Kidney (tissue), 14 donors: Measurements from ENCODE around the gene SRPK1. TPM values are rescaled to one million over a fixed set of nuclear protein-coding genes. Genes with fewer than 3 reads are reported as not detected.
"Not testable (repeated sequence)": the region's sequence is repeated elsewhere in the genome, so short reads cannot be mapped to it uniquely, and the experiment has no call there.

ENCODE experiments used
- DNase-seq, 5 donors: peaks; one replicate each; pipeline ENCODE4 v3.0.0-alpha.2; 2013 to 2020
- FAIRE-seq: peaks from 2 replicates; lab custom pipeline; 2012; peaks lifted over from hg19 to GRCh38; lab: Jason Lieb, UNC
- H3K27ac ChIP-seq, 2 donors: one replicate each; pipeline ENCODE4 v1.7.0; 2013; ENCODE audit warnings: low read depth in 2 of 2, low read length in 2 of 2, inconsistent platforms in 1 of 2
- H3K27me3 ChIP-seq: one replicate; pipeline ENCODE4 v1.7.1; 2013; ENCODE audit warnings: low read length, inconsistent platforms; ENCODE audit not compliant: control insufficient read depth, insufficient read depth
- H3K36me3 ChIP-seq, 3 donors: one replicate each; pipeline versions ENCODE4 v1.7.0 to v1.7.1; 2013; ENCODE audit warnings: low read length in 3 of 3, control low read depth in 1 of 3, inconsistent platforms in 1 of 3; ENCODE audit not compliant: insufficient read depth in 3 of 3, control insufficient read depth in 2 of 3
- H3K4me1 ChIP-seq, 3 donors: one replicate each; pipeline versions ENCODE4 v1.7.0 to v1.7.1; 2013; ENCODE audit warnings: low read length in 3 of 3, inconsistent platforms in 1 of 3, low read depth in 1 of 3; ENCODE audit not compliant: control insufficient read depth in 2 of 3, insufficient read depth in 2 of 3
- H3K4me3 ChIP-seq, 3 donors: one replicate each; pipeline versions ENCODE4 v1.7.0 to v1.8.1; 2013; ENCODE audit warnings: low read length in 3 of 3, control low read depth in 1 of 3, inconsistent platforms in 1 of 3
- H3K9ac ChIP-seq, 3 donors: one replicate each; pipeline versions ENCODE4 v1.7.0 to v1.7.1; 2013; ENCODE audit warnings: low read length in 3 of 3, control low read depth in 1 of 3, inconsistent platforms in 1 of 3
- H3K9me3 ChIP-seq, 3 donors: one replicate each; pipeline versions ENCODE4 v1.7.0 to v1.7.1; 2013; ENCODE audit warnings: low read length in 3 of 3, control low read depth in 1 of 3, inconsistent platforms in 1 of 3; ENCODE audit not compliant: control insufficient read depth in 2 of 3, insufficient read depth in 1 of 3
- intact Hi-C: fragments of 100-400 bp; cut with DNase I; formaldehyde crosslinking; loops from one replicate; pipeline ENCODE4 v1.11.1; 2022
- polyA plus RNA-seq: library from polyadenylated mRNA; stranded (reverse); fragments of 350-450 nt; fragmentation: Illumina TruSeq; extraction: RNeasy Lipid Tissue Mini Kit (QIAGEN cat#74804); gene quantifications from one replicate; pipeline ENCODE4 v1.2.3, GENCODE V29; 2014; ENCODE audit warnings: low read depth, low replicate concordance; ENCODE audit not compliant: insufficient read depth
- total RNA-seq: library from RNA; stranded (reverse); fragmentation: NEBNext Ultra II Directional; extraction: Animal tissue kit (Norgen Biotek cat#: 25700); gene quantifications from one replicate; pipeline ENCODE4 v1.2.1, GENCODE V29; 2021
- TF ChIP-seq, protein P1 (sequence below): IDR thresholded peaks from 3 replicates; pipeline ENCODE4 v1.5.1; 2012; ENCODE audit warnings: mild to moderate bottlenecking, moderate library complexity, borderline replicate concordance; ENCODE audit not compliant: insufficient read depth; ENCODE audit errors: extremely low read depth
- donor health status: control.
- donor health status: control.
- donor health status: control.
- donor health status: control.
- donor health status: control.
- donor health status: DM: yes; HTN: yes; CAD: no.
- donor health status: Normal renal cell carcinoma (clear cell type).

The SRPK1 gene
- total and polyA plus RNA-seq, 2 donors from 2014 or later = 12.2 to 35.3 TPM

DNA sequence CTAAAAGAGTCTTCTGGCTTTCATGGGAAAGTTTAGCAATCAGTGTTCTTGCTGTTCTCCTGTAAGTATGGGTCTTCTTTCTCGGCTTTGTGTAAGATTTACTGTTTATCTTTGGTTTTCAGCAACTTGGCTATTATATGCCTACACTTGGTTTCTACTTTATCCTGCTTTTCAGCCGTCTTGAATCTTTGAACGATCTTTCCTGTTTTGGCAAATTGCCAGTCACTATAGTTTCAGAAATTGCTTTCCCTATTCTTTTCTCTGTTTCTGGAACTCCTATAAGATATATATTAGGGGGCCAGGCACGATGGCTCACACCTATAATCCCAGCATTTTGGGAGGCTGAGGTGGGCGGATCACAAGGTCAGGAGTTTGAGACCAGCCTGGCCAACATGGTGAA lies 14.6 kb upstream of the SRPK1 start:
- Histone ChIP-seq H3K9me3 (peaks cover 0 to 3% (median 0%) of the 10 kb centered on the region in 3 donors), H3K4me1 (no peaks in the 10 kb centered on the region), H3K27me3 (no peaks in the 10 kb centered on the region), H3K27ac (no peak overlapping the region), H3K9ac (no peak overlapping the region), H3K4me3 (no peak overlapping the region), H3K36me3 (no peaks in the 10 kb centered on the region)
- intact Hi-C loops = no loop called here
- no peak for DNase-seq
- FAIRE-seq = no peak
- TF ChIP-seq, protein P1, sequence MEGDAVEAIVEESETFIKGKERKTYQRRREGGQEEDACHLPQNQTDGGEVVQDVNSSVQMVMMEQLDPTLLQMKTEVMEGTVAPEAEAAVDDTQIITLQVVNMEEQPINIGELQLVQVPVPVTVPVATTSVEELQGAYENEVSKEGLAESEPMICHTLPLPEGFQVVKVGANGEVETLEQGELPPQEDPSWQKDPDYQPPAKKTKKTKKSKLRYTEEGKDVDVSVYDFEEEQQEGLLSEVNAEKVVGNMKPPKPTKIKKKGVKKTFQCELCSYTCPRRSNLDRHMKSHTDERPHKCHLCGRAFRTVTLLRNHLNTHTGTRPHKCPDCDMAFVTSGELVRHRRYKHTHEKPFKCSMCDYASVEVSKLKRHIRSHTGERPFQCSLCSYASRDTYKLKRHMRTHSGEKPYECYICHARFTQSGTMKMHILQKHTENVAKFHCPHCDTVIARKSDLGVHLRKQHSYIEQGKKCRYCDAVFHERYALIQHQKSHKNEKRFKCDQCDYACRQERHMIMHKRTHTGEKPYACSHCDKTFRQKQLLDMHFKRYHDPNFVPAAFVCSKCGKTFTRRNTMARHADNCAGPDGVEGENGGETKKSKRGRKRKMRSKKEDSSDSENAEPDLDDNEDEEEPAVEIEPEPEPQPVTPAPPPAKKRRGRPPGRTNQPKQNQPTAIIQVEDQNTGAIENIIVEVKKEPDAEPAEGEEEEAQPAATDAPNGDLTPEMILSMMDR = no peak

DNA sequence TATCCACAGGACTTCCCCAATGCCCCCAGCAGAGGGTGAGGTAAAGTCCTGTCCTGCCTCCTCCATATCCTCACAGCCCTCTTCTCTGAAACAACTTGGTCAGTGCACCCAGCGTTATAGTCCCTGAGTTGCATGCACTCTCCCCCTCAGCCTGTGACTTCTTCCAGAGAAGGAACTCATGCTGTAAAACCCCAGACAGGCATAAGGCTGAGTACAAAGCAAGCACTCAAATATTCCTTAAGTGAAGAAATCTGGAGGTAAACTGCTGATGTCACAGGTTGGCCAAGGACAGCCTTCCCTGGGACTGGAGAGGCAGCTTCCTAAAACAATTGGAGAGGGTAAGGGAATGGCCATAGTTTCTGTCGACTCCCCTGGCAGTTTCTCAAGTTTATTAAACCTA lies 12.9 kb upstream of the SRPK1 start:
- Histone ChIP-seq H3K36me3 (no peaks in the 10 kb centered on the region), H3K9ac (no peak overlapping the region), H3K9me3 (peaks cover 0 to 3% (median 0%) of the 10 kb centered on the region in 3 donors), H3K27me3 (no peaks in the 10 kb centered on the region), H3K4me3 (no peak overlapping the region), H3K27ac (no peak overlapping the region), H3K4me1 (no peaks in the 10 kb centered on the region)
- FAIRE-seq = no peak
- TF ChIP-seq, protein P1 = no peak
- intact Hi-C loops = no loop called here
- DNase-seq = no peak

DNA sequence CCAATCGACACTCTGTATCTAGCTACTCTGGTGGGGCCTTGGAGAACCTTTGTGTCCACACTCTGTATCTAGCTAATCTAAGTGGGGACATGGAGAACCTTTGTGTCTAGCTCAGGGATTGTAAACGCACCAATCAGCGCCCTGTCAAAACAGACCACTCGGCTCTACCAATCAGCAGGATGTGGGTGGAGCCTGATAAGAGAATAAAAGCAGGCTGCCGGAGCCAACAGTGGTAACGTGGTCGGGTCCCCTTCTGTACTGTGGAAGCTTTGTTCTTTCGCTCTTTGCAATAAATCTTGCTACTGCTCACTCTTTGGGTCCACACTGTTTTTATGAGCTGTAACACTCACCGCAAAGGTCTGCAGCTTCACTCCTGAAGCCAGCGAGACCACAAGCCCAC lies 11.0 kb upstream of the SRPK1 start:
- H3K36me3 ChIP-seq, H3K9ac ChIP-seq, H3K4me3 ChIP-seq, H3K27ac ChIP-seq, H3K4me1 ChIP-seq, H3K9me3 ChIP-seq, intact Hi-C loops, H3K27me3 ChIP-seq, FAIRE-seq, DNase-seq: not testable (repeated sequence)

DNA sequence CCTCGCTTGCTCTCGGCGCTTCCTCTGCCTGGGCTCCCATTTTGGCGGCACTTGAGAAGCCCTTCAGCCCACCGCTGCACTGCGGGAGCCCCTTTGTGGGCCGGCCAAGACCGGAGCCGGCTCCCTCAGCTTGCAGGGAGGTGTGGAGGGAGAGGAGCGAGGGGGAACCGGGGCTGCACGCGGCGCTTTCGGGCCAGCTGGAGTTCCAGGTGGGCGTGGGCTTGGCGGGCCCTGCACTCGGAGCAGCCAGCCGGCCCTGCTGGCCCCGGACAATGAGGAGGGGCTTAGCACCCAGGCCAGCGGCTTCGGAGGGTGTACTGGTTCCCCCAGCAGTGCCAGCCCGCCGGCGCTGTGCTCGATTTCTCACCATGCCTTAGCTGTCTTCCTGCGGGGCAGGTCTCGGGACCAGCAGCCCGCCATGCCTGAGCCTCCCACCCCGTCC lies 10.2 kb upstream of the SRPK1 start:
- H3K36me3 ChIP-seq = no peaks in the 10 kb centered on the region
- FAIRE-seq = no peak
- no peaks in the 10 kb centered on the region for H3K9me3 ChIP-seq
- H3K27ac ChIP-seq = no peak overlapping the region
- DNase-seq = no peak
- intact Hi-C loops = no loop called here
- H3K4me3 ChIP-seq = no peak overlapping the region
- no peaks in the 10 kb centered on the region for H3K27me3 ChIP-seq
- H3K4me1 ChIP-seq = peaks cover 0 to 6% (median 0%) of the 10 kb centered on the region in 3 donors
- TF ChIP-seq, protein P1 = no peak
- no peak overlapping the region for H3K9ac ChIP-seq
